ENCODE results near the gene IP6K3.

IP6K3 gene

DNA sequence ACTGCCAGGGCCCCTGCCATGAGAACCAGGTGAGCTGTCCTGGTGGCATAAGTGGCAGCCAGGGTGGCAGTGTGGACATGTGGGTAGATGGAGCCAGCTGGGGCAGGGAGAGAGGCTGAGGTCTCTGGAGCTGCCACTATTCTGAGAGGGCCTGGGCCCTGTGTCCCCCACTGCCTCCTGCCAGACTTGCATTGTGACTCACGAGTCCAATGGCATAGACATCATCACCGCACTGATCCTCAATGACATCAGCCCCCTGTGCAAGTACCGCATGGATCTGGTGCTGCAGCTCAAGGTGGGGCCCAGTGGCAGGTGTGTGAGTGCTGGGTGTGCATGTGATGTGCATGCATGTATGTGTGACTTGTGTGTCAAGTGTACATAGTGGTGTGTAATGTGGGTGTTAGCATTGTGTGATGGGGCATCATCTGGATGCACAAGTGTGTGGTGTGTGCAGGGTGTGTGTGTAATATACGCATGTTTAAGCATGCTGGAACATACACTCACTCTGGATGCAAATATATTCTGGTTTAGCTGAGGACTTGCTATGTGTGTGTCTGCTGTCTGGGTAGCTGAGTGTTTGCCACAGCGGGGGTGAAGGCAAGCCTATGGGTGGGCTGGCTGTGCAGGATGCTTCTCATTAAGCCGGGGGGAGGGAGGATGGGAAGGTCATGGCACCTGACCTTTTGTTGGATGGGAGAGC, 60.3 kb downstream of the IP6K3 start:
- DNase-seq: no peak

DNA sequence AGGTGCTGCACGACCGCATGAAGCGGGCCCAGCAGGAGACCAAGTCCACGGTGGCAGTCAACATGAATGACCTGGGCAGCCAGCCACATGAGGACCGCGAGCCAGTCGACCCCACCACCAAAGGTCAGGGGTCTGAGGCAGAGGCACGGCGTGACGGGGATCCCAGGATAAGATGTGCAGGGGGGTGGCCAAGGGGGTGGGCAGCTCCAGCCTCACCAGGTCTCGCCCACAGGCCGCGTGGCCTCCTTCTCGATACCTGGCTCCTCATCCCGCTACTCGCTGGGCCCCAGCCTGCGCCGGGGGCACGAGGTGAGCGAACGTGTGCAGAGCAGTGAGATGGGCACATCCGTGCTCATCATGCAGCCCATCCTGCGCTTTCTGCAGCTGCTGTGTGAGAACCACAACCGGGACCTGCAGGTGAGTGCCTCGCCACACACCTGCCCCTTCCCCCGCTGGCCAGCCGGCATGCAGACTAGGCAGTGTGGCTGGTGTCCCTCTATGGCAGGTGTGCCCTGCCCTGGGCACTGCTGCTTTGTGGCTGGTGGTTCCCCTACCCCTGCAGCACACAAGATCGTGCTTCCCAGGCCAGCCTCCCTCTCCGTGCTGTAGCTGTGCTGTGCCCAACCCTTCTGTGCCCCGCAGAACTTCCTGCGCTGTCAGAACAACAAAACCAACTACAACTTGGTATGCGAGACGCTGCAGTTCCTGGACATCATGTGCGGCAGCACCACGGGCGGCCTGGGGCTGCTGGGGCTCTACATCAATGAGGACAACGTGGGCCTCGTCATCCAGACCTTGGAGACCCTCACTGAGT, 61.1 kb downstream of the IP6K3 start:
- DNase-seq: no peak

DNA sequence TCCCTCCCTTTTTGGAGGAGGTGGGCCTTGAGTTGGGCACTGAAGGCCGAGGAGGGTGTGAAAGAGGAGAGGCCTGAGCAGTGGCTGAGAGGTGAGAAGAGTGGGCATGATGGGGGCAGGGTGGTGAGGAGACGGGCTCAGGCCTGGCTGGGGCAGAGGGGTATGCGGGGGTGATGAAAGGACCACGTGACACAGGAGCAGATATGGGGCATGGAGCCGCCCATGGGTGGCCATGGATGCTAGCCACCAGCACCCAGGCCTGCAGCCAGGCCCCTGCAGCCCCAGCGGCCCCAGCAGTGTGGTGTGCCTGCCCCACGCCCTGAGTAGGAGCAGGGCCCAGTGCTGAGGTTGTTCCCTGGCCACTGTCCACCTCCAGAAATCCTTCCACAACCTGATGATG, 61.7 kb downstream of the IP6K3 start:
- DNase-seq: no peak

DNA sequence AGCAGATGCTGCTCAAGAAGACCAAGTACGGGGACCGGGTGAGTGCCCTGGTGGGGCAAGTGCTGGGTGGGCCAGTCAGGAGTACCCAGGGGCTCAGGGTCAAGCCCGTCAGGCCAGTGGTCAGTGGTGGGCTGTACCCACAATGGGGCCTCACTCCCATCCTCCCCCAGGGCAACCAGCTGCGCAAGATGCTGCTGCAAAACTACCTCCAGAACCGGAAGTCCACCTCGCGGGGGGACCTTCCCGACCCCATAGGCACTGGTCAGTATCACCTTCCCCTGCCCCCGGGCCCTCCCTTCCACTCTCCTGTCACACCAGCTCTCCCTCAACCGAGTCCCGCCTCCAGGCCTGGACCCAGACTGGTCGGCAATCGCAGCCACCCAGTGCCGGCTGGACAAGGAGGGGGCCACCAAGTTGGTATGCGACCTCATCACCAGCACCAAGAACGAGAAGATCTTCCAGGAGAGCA, 62.2 kb downstream of the IP6K3 start:
- DNase-seq: no peak

DNA sequence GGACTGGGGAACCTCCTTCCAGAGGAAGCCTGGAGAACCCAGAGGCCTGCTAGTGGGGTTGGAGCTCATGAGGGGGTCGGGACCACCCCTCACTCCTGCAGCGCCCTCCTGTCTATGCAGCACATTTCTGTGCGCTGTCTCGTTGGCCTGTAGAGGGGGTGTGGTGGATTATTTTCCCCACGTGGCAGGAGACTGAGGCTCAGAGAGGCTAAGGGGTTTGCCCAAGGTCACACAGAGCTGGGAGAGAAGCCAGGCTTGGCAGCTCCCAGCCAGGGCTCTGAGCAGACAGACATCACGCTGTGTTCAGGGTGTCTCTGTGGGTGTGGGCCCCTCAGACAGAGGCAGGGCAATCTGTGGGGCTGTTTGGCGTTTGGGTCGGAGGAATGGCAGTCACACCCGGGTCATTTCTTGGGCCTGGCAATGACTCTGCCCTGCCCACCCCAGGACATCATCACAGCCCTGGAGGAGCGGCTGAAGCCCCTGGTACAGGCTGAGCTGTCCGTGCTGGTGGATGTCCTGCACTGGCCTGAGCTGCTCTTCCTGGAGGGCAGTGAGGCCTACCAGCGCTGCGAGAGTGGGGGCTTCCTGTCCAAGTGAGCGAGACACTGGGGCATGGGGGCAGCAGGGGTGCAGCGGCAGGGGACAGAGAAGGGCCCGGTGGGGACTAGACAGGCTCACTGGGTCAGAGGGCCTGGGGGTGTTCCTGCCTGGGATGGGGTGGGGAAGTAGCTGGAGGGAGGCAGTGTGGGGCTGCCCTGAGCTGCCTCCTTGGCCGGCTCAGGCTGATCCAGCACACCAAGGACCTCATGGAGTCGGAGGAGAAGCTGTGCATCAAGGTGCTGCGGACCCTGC, 62.9 kb downstream of the IP6K3 start:
- no peak for DNase-seq

DNA sequence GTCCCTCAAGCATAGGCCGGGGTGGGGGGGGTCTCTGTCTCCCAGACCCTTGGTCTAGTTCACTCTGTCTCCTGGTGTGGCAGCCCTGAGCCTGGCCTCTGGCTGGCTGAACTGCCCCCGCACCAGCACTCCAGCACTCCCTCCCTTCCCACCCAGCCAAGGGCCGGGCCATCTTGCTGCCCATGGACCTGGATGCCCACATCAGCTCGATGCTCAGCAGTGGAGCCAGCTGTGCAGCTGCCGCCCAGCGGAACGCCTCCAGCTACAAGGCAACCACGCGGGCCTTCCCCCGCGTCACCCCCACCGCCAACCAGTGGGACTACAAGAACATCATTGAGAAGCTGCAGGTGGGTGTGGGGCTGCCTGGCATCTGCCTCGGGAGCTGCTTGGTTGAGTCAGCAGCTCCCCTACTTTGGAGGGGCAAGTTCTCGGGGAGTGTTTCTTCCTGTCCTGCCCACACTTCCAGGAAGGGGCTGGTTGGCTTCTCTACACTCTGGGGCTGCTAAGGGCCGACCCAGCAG, 63.6 kb downstream of the IP6K3 start:
- DNase-seq: no peak

DNA sequence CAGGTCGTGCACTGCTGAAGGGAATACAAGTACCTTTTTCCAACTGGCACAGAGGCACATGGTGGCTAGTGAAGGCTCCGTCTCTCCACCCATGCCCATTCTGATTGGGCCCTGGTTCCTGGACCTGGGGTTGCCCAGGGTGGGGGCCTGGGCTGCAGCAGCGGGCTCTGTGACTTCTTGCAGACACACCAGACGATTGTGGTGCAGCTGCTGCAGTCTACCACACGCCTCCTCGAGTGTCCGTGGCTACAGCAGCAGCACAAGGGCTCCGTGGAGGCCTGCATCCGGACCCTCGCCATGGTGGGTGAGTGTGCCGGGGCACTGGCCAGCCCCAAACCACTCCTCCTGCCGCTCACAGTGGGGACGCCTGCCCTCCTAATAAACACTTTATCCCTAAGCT, 64.4 kb downstream of the IP6K3 start:
- no peak for DNase-seq

DNA sequence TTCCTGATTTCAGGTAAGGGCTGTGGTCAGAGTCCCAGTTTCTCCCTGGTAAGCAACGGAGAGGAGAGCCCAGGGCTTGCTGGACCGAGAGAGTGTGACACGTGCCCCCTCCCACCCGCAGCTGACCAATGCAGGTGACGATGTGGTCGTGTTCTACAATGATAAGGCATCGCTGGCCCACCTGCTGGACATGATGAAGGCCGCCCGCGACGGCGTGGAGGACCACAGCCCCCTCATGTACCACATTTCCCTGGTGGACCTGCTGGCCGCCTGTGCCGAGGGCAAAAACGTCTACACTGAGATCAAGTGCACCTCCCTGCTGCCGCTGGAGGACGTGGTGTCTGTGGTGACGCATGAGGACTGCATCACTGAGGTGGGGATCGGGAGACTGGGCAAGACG, 66.9 kb downstream of the IP6K3 start:
- DNase-seq: no peak

DNA sequence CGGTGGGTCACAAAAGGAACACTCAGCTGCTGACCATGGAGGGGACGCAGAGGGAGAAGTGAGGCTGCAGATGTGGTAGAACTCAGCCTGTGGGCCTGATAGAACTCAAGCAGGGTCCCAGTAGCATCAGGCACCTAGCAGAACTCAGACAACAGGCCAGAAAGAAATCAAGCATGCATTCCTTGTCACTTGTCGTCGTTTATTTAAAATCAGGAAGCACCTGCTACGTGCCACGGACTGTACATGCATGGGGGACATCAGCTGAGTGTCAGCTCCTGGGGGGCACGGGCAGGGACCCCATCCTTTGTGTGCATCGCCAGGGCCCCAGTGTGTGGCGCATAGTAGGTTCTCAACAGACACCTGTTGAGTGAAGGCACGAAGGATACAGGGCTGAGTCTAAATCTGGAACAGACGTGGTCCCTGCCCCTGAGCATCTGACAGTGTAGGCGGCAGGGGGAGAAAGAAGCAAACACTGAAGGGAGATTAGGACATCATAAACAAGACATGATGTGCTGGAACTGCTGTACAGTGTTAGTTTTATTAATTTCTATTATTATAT, 67.7 kb downstream of the IP6K3 start:
- no peak for DNase-seq

DNA sequence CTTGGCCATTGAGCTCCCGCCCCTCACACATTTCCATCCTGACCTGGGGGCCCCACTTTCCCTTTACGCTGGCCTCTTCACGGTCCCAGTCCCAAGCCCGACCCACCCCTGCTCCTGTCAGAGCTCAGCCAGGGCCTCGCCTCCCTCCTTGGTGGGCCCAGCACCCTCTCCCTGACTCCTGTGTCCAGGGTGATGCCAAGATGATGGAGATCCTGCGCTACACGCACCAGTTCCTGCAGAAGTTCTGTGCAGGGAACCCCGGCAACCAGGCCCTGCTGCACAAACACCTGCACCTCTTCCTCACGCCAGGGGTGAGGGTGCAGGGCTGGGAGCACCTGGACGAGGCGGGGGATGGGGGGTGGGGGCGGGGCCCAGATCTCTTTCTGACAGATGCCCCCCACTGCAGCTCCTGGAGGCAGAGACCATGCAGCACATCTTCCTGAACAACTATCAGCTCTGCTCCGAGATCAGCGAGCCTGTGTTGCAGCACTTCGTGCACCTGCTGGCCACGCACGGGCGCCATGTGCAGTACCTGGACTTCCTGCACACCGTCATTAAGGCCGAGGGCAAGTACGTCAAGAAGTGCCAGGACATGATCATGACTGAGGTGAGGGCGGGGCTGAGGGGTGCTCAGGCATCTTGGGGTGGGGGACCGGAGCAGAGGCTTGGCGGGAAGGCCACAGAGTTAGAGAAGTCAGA, 68.3 kb downstream of the IP6K3 start:
- DNase-seq: no peak

DNA sequence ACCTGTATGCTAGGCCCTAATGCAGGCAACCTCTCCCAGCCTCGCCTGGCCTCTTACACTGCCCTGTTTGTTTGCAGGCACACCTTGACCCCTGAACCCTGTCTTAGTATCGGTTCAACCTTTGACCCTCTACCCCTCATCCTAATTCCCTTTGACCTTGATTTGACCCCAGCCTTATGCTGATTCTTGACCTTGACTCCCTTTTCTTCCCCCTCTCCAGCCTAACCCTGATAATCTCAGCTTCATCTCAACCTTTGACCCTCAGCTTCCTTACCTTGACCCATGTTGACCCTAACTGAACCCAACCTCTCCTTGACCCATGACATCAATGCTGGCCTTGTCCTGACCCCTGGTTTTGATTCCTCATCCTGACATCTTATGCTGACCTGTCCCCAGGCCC, 69.0 kb downstream of the IP6K3 start:
- no peak for DNase-seq

DNA sequence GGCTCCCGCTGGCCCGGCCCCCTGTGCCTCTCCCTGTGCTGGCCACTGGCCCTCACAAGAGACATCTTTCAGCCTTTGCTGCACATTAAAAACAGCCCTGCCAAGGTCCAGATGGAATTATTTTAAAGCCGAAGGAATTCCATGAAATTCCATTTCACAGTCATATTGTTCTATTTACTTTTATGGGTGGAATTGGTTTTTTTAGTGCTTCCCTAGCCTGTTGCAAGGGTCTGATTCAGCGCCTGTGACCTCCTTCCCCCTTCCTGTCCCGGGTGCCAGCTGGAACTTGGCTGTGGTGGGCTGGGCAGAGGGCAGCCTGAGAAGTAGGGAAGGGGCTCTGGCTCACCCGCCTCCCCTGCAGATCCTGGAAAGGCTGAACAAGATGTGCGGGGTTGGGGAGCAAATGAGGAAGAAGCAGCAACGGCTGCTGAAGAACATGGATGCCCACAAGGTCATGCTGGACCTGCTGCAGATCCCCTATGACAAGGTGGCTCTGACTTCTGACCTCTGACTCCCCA, 69.5 kb downstream of the IP6K3 start:
- DNase-seq: no peak

DNA sequence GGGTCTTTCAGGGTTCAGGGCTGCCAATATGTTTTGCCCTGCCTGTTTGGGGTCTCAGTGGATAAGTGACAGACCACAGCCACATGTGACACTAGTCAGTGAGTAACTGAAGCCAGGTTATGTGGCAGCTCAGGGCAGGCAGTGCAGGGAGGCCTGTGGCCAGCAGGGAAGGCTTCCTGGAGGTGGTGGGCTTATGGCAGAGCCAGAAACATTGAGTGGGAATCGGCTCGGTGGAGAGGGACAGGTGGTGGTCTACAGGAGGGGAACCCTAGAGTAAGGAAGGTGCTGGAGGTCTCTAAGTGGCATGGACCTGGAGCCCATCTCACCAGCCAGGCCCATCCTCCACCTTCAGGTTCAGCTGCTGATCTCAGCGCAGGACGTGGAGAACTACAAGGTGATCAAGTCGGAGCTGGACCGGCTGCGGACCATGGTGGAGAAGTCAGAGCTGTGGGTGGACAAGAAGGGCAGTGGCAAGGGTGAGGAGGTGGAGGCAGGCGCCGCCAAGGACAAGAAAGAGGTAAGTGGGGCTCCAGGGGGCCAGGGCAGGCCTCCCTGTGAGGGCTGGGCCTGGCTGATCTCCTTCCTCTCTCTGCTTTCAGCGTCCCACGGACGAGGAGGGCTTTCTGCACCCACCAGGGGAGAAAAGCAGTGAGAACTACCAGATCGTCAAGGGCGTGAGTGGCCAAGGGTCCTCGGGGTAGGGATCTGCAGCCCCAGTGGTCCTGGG, 70.1 kb downstream of the IP6K3 start:
- DNase-seq: no peak

DNA sequence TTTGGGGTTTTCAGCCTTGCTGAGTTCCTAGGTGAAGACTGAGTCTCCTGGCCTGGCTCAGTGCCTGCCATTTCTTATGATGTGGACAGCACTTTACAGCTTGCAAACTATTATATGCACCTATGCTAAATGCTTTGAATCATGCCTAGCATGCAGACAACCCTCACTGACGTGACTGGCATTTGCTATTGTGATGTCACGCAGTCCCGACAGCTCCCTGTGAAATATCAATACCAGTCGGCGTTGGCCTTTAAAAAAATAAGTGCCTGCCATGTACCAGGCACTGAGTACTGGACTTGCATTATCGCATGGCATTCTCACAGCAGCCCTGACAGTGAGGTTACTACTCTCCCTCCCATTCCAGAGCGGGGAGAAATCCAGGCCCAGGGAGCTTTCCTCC, 70.7 kb downstream of the IP6K3 start:
- DNase-seq: no peak

DNA sequence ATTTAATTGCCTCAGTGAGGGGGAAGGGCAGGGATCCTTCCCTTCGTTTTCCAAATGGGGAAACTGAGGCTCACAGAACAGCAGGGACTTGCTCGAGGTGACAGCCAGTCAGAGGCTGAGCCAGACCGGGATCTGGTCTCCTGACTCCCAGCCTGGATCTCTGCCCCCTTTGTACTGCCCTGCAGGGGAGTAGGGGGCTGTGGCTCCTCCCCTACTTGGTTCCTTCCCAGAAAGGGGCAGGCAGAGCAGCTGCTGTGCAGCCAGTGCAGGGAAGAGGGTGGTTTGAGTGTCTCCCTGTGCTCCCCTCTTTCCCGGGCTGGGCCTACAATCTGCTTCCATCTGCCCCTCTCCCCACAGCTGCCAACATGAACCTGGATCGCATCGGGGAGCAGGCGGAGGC, 72.9 kb downstream of the IP6K3 start:
- DNase-seq: no peak

DNA sequence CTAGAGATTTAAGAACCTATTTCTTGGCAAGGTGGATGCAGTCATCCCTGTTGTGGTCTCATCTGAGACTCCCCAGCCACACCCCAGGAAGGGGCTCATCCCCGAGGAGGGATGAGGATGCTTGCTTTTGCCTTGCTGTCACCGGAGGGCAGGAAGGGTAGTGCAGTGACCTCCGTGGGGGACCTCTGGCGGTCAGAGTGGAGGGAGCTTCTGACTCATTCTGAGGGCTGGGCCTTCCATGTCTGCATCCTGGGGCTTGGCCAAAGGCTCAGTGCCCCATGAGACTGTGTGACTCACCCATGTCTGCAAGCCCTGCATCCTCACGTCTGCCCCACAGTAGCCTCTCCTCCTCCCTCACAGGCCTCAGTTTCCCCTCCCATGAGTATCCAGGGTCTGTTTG, 73.9 kb downstream of the IP6K3 start:
- no peak for DNase-seq

DNA sequence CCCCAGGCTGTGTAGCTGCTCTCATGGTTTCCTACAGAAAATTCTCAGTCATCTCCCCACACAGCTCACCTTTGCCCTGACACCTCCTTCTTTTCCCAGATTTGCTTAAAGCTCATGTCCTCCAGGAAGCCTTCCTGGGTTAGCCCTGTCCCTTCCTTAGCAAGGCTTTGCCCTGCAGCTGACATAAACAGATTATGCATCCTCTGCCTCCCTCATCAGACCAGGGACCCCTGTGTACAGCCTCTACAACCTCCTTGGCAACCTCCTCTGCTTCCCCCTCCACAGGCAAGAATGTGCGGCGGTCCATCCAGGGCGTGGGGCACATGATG, 75.0 kb downstream of the IP6K3 start:
- DNase-seq: no peak

Data from activated gamma-delta T cell (primary cell).